ENCODE data around the gene IP6K2. TPM values are rescaled to one million over a fixed set of nuclear protein-coding genes. Genes with fewer than 3 reads are reported as not detected.

IP6K2 gene
- polyA plus RNA-seq, 2 of the 4 experiments (the other 2 are of a cell fraction) = 61.9 to 78.4 TPM

- CTCF ChIA-PET = interaction anchor here (0.6 to 6.3 kb wide), 8 partner anchors 15 to 320 kb away, joined by 3 to 46 read pairs (median 5); partner anchors contain the start of genes SLC26A6 and UCN2
- peaks cover 9% of the 10 kb centered on the region; the same call in 1 of the 3 replicates for H3K4me1 ChIP-seq
These were observed 61.4 kb downstream of the IP6K2 start for GRCh38 chr3:48655606-48656005.

GRCh38 chr3:48655063-48655462, 62.0 kb downstream of the IP6K2 start:
- no peaks in the 10 kb centered on the region for H3K9me3 ChIP-seq
- 90% methylated on average over 10 of the region's 12 CpGs for WGBS (ENCODE audit: missing lambda C conversion rate)
- peaks cover 9% of the 10 kb centered on the region; the same call in 1 of the 3 replicates for H3K4me1 ChIP-seq
- no peak for FAIRE-seq
- ChIA-PET CTCF (interaction anchor here (1.4 to 6.3 kb wide), 5 partner anchors 8 to 92 kb away, joined by 4 to 46 read pairs (median 8); partner anchors contain the start of genes CELSR3, SLC26A6 and UCN2), POLR2A (no interaction called here)
- no peak for DNase-seq (ENCODE audit: low read depth in 1 of 2, low spot score in 1 of 2)
- ATAC-seq = no peak
- no peak overlapping the region for H3K27ac ChIP-seq
- no peak overlapping the region for H3K4me3 ChIP-seq
- H3K4me2 ChIP-seq = no peak overlapping the region
- TF ChIP-seq RARB (CRISPR knock-in tag; IDR thresholded peaks at IDR 0.05) (no peak), FOXS1 (CRISPR knock-in tag; IDR thresholded peaks at IDR 0.05) (no peak)

More at GRCh38 chr3:48655606-48656005, 61.4 kb downstream of the IP6K2 start:
- FAIRE-seq (no peak), ATAC-seq (no peak), DNase-seq (ENCODE audit: low read depth in 1 of 2, low spot score in 1 of 2) (no peak)
- POLR2A ChIA-PET = no interaction called here
- Histone ChIP-seq H3K9me3 (no peaks in the 10 kb centered on the region), H3K4me3 (peak overlapping the region; percentile 51), H3K27ac (peak overlapping the region; percentile 75 to 88), H3K4me2 (peak overlapping the region; percentile 71)
- no peak for TF ChIP-seq SMC3 (IDR thresholded peaks at IDR 0.05)
- no peak for TF ChIP-seq TP53 (CRISPR knock-in tag; IDR thresholded peaks at IDR 0.05)
- TF ChIP-seq NR3C1 (IDR thresholded peaks at IDR 0.05) = no peak
- TF ChIP-seq KDM1A (IDR thresholded peaks at IDR 0.05; ENCODE audit: low read depth) = no peak
- TF ChIP-seq SREBF2 (IDR thresholded peaks at IDR 0.05) = no peak
- no peak for TF ChIP-seq BCL3 (IDR thresholded peaks at IDR 0.05)
- no peak for TF ChIP-seq EP300 (IDR thresholded peaks at IDR 0.05)
- TF ChIP-seq PBX3 (IDR thresholded peaks at IDR 0.05) = no peak
- TF ChIP-seq CBX2 (IDR thresholded peaks at IDR 0.05; ENCODE audit: borderline replicate concordance, low read depth) = no peak
- no peak for TF ChIP-seq JUN (IDR thresholded peaks at IDR 0.05)
- no peak for TF ChIP-seq ZC3H11A (IDR thresholded peaks at IDR 0.05)
- no peak for TF ChIP-seq HOXB13 (CRISPR knock-in tag; IDR thresholded peaks at IDR 0.05; ENCODE audit: low read depth)
- no peak for TF ChIP-seq HES2 (IDR thresholded peaks at IDR 0.05)
- no peak for TF ChIP-seq BHLHE40 (IDR thresholded peaks at IDR 0.05; ENCODE audit: low read depth, low read length)
- TF ChIP-seq CHD2 (IDR thresholded peaks at IDR 0.05; ENCODE audit: low read length, partially characterized antibody) = no peak
- no peak for TF ChIP-seq CBX8 (IDR thresholded peaks at IDR 0.05)
- TF ChIP-seq MAFK (IDR thresholded peaks at IDR 0.05; ENCODE audit: partially characterized antibody) = no peak
- no peak for TF ChIP-seq HMGXB4 (CRISPR knock-in tag; IDR thresholded peaks at IDR 0.05; ENCODE audit: borderline replicate concordance)
- TF ChIP-seq FOSL2 (IDR thresholded peaks at IDR 0.05) = no peak
- no peak for TF ChIP-seq FOSL2 (CRISPR knock-in tag; IDR thresholded peaks at IDR 0.05)
- WGBS (ENCODE audit: missing lambda C conversion rate) = no CpG with 5 or more reads among the region's 30 CpGs
